Measurements from ENCODE around the gene CNOT6.
A peak's percentile ranks its signal among the peaks of the same experiment; 100 is the strongest.
"Not testable (repeated sequence)": the region's sequence is repeated elsewhere in the genome, so short reads cannot be mapped to it uniquely, and the experiment has no call there.

Gene CNOT6

DNA sequence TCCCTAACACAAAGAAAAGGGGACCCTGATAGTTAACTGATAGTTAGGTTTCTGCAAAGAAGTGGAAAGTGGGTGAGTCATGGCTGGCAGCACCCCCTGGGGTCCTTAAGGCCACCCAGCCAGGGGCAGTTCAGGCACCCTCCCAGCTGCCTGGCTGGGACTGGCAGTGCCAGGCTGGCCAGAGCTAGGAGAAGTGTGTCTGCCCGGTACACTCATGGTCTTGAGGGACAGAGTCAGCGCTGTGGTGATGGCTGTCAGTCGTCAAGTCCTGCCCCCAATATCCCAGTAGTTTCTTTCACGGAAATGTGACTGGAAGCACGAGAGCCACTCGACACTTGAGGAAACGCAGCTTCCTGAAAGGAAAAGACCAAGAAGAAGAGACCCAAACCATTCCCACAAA is 22.3 kb upstream of the CNOT6 start:
- H2BK5ac ChIP-seq (ENCODE audit: low read length), result no peak overlapping the region
- H3K27me3 ChIP-seq (ENCODE audit: insufficient read depth, low read length, poor library complexity), result no peaks in the 10 kb centered on the region
- H3K27ac ChIP-seq (ENCODE audit: low read depth, low read length), result no peak overlapping the region

DNA sequence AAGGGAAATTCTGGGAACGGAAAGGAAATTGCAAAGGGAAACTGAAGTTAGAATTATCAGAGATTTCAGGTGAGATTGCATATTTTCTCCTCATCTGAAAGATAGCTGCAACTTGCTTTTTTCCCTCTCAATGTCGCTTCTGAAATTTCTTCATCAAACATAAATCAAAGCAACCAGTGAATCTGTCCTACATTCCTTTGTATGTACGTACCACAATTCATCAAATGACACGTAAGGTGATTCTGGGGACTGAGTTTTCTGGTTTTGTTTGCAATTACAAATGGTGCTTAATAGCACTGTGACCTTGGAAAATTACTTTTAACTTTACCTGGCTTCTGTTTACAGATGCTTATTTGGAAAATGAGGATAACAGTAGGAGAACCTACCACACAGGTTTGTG is 21.9 kb upstream of the CNOT6 start:
- Histone ChIP-seq H3K27me3 (ENCODE audit: insufficient read depth, low read length, poor library complexity) (no peaks in the 10 kb centered on the region), H2BK5ac (ENCODE audit: low read length) (no peak overlapping the region), H3K79me1 (ENCODE audit: low read length) (no peaks in the 10 kb centered on the region), H3K79me2 (ENCODE audit: control insufficient read depth, insufficient read depth, low read length) (no peaks in the 10 kb centered on the region), H3K18ac (ENCODE audit: low read length) (no peak overlapping the region), H3K9ac (ENCODE audit: low read length) (no peak overlapping the region), H3K4me2 (ENCODE audit: low read length) (no peak overlapping the region), H2AK5ac (ENCODE audit: low read length) (no peak overlapping the region), H4K5ac (ENCODE audit: low read length) (no peak overlapping the region), H3K56ac (ENCODE audit: low read length) (no peak overlapping the region), H3K23ac (ENCODE audit: low read length) (no peak overlapping the region), H3K4me1 (ENCODE audit: control insufficient read depth, low read depth, low read length) (no peaks in the 10 kb centered on the region), H3K36me3 (ENCODE audit: control insufficient read depth, insufficient read depth, low read length) (no peaks in the 10 kb centered on the region), H3K27ac (ENCODE audit: low read depth, low read length) (no peak overlapping the region), H2BK15ac (replicated peaks; ENCODE audit: low read depth) (no peak overlapping the region), H2BK120ac (ENCODE audit: low read depth, low read length) (no peak overlapping the region), H3K4ac (ENCODE audit: low read depth, low read length) (no peak overlapping the region), H4K8ac (ENCODE audit: low read depth, low read length) (no peak overlapping the region), H3K4me3 (ENCODE audit: low read length) (no peak overlapping the region)
- no CpG with 5 or more reads among the region's 4 CpGs for WGBS (ENCODE audit: extremely low coverage, insufficient coverage, low lambda C conversion rate)
- no peak for DNase-seq

More for the DNA sequence above, 22.3 kb upstream of the CNOT6 start:
- Histone ChIP-seq H3K79me1 (ENCODE audit: low read length) (no peaks in the 10 kb centered on the region), H4K5ac (ENCODE audit: low read length) (no peak overlapping the region), H3K4ac (ENCODE audit: low read depth, low read length) (no peak overlapping the region), H2BK15ac (replicated peaks; ENCODE audit: low read depth) (no peak overlapping the region), H2BK120ac (ENCODE audit: low read depth, low read length) (no peak overlapping the region), H3K56ac (ENCODE audit: low read length) (peak overlapping the region; percentile 25), H3K4me2 (ENCODE audit: low read length) (no peak overlapping the region), H3K36me3 (ENCODE audit: control insufficient read depth, insufficient read depth, low read length) (no peaks in the 10 kb centered on the region), H3K9ac (ENCODE audit: low read length) (no peak overlapping the region), H2AK5ac (ENCODE audit: low read length) (no peak overlapping the region), H4K8ac (ENCODE audit: low read depth, low read length) (no peak overlapping the region), H3K79me2 (ENCODE audit: control insufficient read depth, insufficient read depth, low read length) (no peaks in the 10 kb centered on the region), H3K4me3 (ENCODE audit: low read length) (no peak overlapping the region), H3K4me1 (ENCODE audit: control insufficient read depth, low read depth, low read length) (no peaks in the 10 kb centered on the region), H3K23ac (ENCODE audit: low read length) (no peak overlapping the region), H3K18ac (ENCODE audit: low read length) (no peak overlapping the region)
- DNase-seq, result no peak
- WGBS (ENCODE audit: extremely low coverage, insufficient coverage, low lambda C conversion rate), result no CpG with 5 or more reads among the region's 7 CpGs

DNA sequence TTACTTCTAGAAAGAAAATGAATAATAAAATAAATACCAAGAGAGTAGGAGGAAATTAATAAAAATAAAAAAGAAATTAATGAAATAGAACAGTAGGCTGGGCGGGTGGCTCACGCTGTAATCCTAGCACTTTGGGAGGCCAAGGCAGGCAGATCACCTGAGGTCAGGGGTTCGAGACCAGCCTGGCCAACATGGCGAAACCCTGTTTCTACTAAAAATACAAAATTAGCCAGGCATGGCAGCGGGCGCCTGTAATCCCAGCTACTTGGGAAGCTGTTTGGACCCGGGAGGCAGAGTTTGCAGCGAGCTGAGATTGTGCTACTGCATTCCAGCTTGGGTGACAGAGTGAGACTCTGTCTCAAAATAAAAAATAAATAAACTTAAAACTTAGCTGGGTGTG is 20.8 kb upstream of the CNOT6 start:
- no CpG with 5 or more reads among the region's 8 CpGs for WGBS (ENCODE audit: extremely low coverage, insufficient coverage, low lambda C conversion rate)

DNA sequence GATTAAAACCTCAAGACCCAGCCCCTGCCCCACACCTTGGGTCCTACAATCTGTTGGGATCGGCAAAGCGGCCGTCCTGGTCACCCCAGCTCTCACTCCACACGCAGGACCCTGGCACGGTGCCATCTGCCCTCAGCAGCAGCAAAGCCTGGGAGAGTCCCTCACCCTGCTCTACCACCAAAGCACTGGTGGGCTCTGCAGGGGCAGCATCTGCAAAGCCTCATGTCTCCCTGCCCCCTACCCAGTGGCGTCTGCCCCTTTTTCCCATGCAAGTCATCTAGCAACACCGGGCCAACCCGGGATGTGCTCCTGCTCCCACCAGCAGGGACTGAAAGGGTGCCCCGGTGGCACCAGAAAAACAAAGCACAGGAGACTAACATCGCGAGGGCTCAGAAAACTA is 19.6 kb upstream of the CNOT6 start:
- Histone ChIP-seq H3K9ac (ENCODE audit: low read length) (no peak overlapping the region), H3K18ac (ENCODE audit: low read length) (no peak overlapping the region), H3K79me1 (ENCODE audit: low read length) (no peaks in the 10 kb centered on the region), H2BK120ac (ENCODE audit: low read depth, low read length) (no peak overlapping the region), H3K36me3 (ENCODE audit: control insufficient read depth, insufficient read depth, low read length) (no peaks in the 10 kb centered on the region), H3K56ac (ENCODE audit: low read length) (no peak overlapping the region), H2AK5ac (ENCODE audit: low read length) (no peak overlapping the region), H3K4me1 (ENCODE audit: control insufficient read depth, low read depth, low read length) (no peaks in the 10 kb centered on the region), H2BK15ac (replicated peaks; ENCODE audit: low read depth) (no peak overlapping the region), H3K4me2 (ENCODE audit: low read length) (no peak overlapping the region), H3K27ac (ENCODE audit: low read depth, low read length) (no peak overlapping the region), H3K79me2 (ENCODE audit: control insufficient read depth, insufficient read depth, low read length) (no peaks in the 10 kb centered on the region), H3K4ac (ENCODE audit: low read depth, low read length) (no peak overlapping the region), H3K27me3 (ENCODE audit: insufficient read depth, low read length, poor library complexity) (no peaks in the 10 kb centered on the region), H2BK5ac (ENCODE audit: low read length) (no peak overlapping the region), H4K5ac (ENCODE audit: low read length) (no peak overlapping the region), H3K23ac (ENCODE audit: low read length) (no peak overlapping the region), H3K4me3 (ENCODE audit: low read length) (no peak overlapping the region), H4K8ac (ENCODE audit: low read depth, low read length) (no peak overlapping the region)
- DNase-seq, result no peak
- no CpG with 5 or more reads among the region's 11 CpGs for WGBS (ENCODE audit: extremely low coverage, insufficient coverage, low lambda C conversion rate)

More for the DNA sequence above, 20.8 kb upstream of the CNOT6 start:
- H2BK120ac ChIP-seq (ENCODE audit: low read depth, low read length); H3K9ac ChIP-seq (ENCODE audit: low read length); H2AK5ac ChIP-seq (ENCODE audit: low read length); H3K18ac ChIP-seq (ENCODE audit: low read length); H3K79me1 ChIP-seq (ENCODE audit: low read length); H4K8ac ChIP-seq (ENCODE audit: low read depth, low read length); H3K4ac ChIP-seq (ENCODE audit: low read depth, low read length); H3K4me1 ChIP-seq (ENCODE audit: control insufficient read depth, low read depth, low read length); H3K27me3 ChIP-seq (ENCODE audit: insufficient read depth, low read length, poor library complexity); H4K5ac ChIP-seq (ENCODE audit: low read length); H2BK5ac ChIP-seq (ENCODE audit: low read length); H3K56ac ChIP-seq (ENCODE audit: low read length); H3K23ac ChIP-seq (ENCODE audit: low read length); H3K79me2 ChIP-seq (ENCODE audit: control insufficient read depth, insufficient read depth, low read length); DNase-seq; H3K4me2 ChIP-seq (ENCODE audit: low read length); H3K36me3 ChIP-seq (ENCODE audit: control insufficient read depth, insufficient read depth, low read length); H2BK15ac ChIP-seq (replicated peaks; ENCODE audit: low read depth); H3K4me3 ChIP-seq (ENCODE audit: low read length); H3K27ac ChIP-seq (ENCODE audit: low read depth, low read length): not testable (repeated sequence)

DNA sequence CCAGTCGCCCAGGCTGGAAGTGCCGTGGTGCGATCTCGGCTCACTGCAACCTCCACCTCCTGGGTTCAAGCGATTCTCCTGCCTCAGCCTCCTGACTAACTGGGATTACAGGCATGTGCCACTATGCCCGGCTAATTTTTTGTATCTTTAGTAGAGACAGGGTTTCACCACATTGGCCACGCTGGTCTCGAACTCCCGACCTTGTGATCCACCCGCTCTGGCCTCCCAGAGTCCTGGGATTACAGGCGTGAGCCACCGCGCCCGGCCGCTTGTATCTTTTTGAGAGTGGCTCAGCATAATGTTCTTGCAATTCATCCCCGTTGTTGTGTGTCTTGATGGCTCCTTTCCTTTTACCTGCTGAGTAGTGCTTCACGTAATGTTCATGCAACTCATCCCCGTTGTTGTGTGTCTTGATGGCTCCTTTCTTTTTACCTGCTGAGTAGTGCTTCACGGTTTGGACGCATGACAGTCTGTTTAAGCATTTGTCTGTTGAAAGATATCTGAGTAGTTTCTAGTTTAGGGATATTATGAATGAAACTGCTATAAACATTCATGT is 18.1 kb upstream of the CNOT6 start:
- not testable (repeated sequence) for H3K4ac ChIP-seq (ENCODE audit: low read depth, low read length); H3K27me3 ChIP-seq (ENCODE audit: insufficient read depth, low read length, poor library complexity)

DNA sequence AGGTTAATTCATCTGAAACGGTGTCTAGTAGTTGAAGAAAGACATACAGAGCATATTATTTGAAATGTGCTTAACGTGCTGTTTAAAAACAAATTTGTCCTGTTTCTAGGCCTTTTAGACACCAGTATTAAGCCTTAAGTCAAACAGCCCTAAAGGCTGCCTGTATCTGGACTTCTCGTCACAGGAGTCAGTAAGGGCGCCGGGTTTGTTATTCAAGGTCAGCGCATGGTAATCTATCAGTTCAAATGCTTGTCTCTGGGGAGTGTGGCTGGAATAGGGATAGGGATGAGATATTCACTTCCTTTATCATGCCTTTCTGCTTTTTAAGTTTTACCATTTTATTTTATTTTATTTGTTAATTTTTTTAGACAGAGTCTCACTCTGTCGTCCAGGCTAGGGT is 9.4 kb upstream of the CNOT6 start:
- H3K36me3 ChIP-seq (ENCODE audit: control insufficient read depth, insufficient read depth, low read length), result no peaks in the 10 kb centered on the region
- no peaks in the 10 kb centered on the region for H3K79me2 ChIP-seq (ENCODE audit: control insufficient read depth, insufficient read depth, low read length)
- no peak for DNase-seq
- H3K27me3 ChIP-seq (ENCODE audit: insufficient read depth, low read length, poor library complexity), result no peaks in the 10 kb centered on the region
- H3K79me1 ChIP-seq (ENCODE audit: low read length), result no peaks in the 10 kb centered on the region
- no peak overlapping the region for H4K8ac ChIP-seq (ENCODE audit: low read depth, low read length)
- H3K9ac ChIP-seq (ENCODE audit: low read length), result no peak overlapping the region
- no peak overlapping the region for H3K27ac ChIP-seq (ENCODE audit: low read depth, low read length)
- no peak overlapping the region for H3K4ac ChIP-seq (ENCODE audit: low read depth, low read length)
- H3K4me1 ChIP-seq (ENCODE audit: control insufficient read depth, low read depth, low read length), result no peaks in the 10 kb centered on the region
- H3K4me3 ChIP-seq (ENCODE audit: low read length), result no peak overlapping the region
- H2BK15ac ChIP-seq (replicated peaks; ENCODE audit: low read depth), result no peak overlapping the region
- H4K5ac ChIP-seq (ENCODE audit: low read length), result no peak overlapping the region
- no peak overlapping the region for H2BK120ac ChIP-seq (ENCODE audit: low read depth, low read length)
- H2AK5ac ChIP-seq (ENCODE audit: low read length), result no peak overlapping the region
- H2BK5ac ChIP-seq (ENCODE audit: low read length), result no peak overlapping the region
- no CpG with 5 or more reads among the region's 7 CpGs for whole genome bisulfite sequencing (ENCODE audit: extremely low coverage, insufficient coverage, low lambda C conversion rate)
- H3K4me2 ChIP-seq (ENCODE audit: low read length), result no peak overlapping the region
- H3K56ac ChIP-seq (ENCODE audit: low read length), result no peak overlapping the region
- H3K23ac ChIP-seq (ENCODE audit: low read length), result no peak overlapping the region
- no peak overlapping the region for H3K18ac ChIP-seq (ENCODE audit: low read length)

More for the DNA sequence above, 18.1 kb upstream of the CNOT6 start:
- not testable (repeated sequence) for H3K79me1 ChIP-seq (ENCODE audit: low read length); H3K27ac ChIP-seq (ENCODE audit: low read depth, low read length); H2BK5ac ChIP-seq (ENCODE audit: low read length); H3K4me3 ChIP-seq (ENCODE audit: low read length); H3K79me2 ChIP-seq (ENCODE audit: control insufficient read depth, insufficient read depth, low read length); H2BK15ac ChIP-seq (replicated peaks; ENCODE audit: low read depth); H4K5ac ChIP-seq (ENCODE audit: low read length); H4K8ac ChIP-seq (ENCODE audit: low read depth, low read length); H3K23ac ChIP-seq (ENCODE audit: low read length); H3K36me3 ChIP-seq (ENCODE audit: control insufficient read depth, insufficient read depth, low read length); H3K4me1 ChIP-seq (ENCODE audit: control insufficient read depth, low read depth, low read length); H3K18ac ChIP-seq (ENCODE audit: low read length); DNase-seq; H2BK120ac ChIP-seq (ENCODE audit: low read depth, low read length); H3K9ac ChIP-seq (ENCODE audit: low read length); H3K4me2 ChIP-seq (ENCODE audit: low read length); H2AK5ac ChIP-seq (ENCODE audit: low read length); H3K56ac ChIP-seq (ENCODE audit: low read length)
- no CpG with 5 or more reads among the region's 20 CpGs for WGBS (ENCODE audit: extremely low coverage, insufficient coverage, low lambda C conversion rate)
